ENCODE measurements around the gene ATXN10.

Gene ATXN10

DNA sequence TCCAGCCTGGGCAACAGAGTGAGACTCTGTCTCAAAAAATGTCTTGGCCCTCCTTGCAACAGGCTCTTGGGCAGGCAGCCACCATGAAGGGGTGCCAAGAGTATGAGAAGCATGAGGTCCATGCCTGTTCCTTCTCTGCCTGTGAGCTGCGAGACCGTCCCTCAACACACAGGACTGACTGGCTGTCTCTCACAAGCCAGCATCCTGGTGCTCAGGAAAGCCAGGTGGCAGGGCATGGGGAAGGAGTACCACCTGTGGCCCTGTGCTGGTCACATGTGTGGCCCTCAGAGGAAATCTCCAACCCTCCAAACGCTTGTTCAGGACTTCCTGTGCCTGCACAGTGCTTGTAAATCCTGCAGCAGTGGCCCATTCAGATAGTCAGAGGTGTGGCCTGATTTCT, 83.2 kb downstream of the ATXN10 start:
- Histone ChIP-seq H3K4me1 (peaks cover 30% of the 10 kb centered on the region), H3K9me3 (no peaks in the 10 kb centered on the region), H3K36me3 (replicated peaks) (no peaks in the 10 kb centered on the region; the same call in 1 of the 2 replicates), H3K4me3 (no peak overlapping the region), H3K27me3 (ENCODE audit: low read depth) (no peaks in the 10 kb centered on the region)
- in situ Hi-C loops (cut with MboI; ENCODE audit: low sequenced_read_pairs) = no loop called here
- DNase-seq (ENCODE audit: low spot score in 2 of 2) = no peak

DNA sequence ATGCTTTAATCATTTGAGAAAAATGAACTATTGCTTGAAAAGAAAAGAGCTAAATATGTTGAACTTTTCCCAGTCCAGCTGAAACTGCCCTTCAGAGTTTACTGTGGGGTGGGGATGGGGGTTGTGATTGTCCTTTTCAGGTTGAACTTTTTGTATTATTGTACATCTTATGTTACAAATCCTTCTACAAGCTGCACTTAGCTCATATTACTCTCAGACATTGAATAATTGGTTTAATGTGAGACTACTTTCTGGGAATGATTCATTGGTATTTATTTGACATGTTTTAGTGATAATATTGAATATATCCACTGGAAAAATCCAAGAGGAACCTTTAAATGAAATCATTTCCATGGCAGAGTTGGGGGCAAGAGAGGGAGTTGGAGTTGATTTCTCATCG, 84.9 kb downstream of the ATXN10 start:
- no peak for DNase-seq (ENCODE audit: low spot score in 2 of 2)
- Histone ChIP-seq H3K9me3 (no peaks in the 10 kb centered on the region), H3K27me3 (ENCODE audit: low read depth) (no peaks in the 10 kb centered on the region), H3K4me1 (peaks cover 26% of the 10 kb centered on the region), H3K4me3 (no peak overlapping the region), H3K36me3 (replicated peaks) (no peaks in the 10 kb centered on the region; the same call in 1 of the 2 replicates)
- in situ Hi-C loops (cut with MboI; ENCODE audit: low sequenced_read_pairs) = no loop called here

DNA sequence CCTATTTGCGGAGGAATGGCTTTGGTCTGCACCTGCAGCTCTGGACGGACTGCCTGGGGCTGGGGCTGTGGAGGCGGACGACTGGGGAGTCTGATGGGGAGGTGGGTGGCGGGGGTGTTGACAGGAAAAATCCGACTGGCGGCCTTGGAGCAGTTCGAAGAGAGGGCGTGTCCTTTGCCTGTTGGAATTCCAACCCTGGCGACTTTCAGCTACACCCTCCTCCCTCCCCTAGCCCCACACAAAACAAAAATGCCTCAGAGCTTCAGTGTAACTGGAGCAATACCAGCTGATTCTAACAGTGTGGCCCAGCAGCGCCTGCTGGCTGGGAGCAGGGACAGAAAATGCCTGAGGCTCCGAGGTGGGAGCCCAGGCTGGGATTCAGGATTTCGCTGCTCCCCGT, 85.4 kb downstream of the ATXN10 start:
- peak; percentile 88 to 89 for DNase-seq (ENCODE audit: low spot score in 2 of 2)
- H3K27me3 ChIP-seq (ENCODE audit: low read depth) = no peaks in the 10 kb centered on the region
- H3K36me3 ChIP-seq (replicated peaks) = no peaks in the 10 kb centered on the region; the same call in 1 of the 2 replicates
- in situ Hi-C loops (cut with MboI; ENCODE audit: low sequenced_read_pairs) = no loop called here
- no peaks in the 10 kb centered on the region for H3K9me3 ChIP-seq
- no peak overlapping the region for H3K4me3 ChIP-seq
- H3K4me1 ChIP-seq = peaks cover 26% of the 10 kb centered on the region

DNA sequence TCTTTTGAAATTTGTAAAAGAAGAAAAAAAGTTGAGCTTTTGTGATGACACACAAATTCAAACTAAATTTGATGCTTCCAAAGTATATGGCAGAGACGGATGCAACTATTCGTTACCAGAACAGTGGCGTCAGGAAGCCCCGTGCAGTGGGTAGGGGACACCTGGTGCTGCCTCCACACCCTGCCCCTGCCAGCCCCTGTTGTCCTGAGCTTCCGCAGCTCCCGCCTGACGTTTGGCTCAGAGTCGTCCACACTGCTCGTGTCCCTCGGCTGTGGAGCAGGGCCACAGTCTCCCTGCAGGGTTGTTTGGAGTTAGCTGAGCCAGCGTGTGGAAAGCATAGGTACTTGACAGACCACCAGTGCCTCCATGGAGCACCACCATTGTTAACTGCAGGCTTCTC, 86.3 kb downstream of the ATXN10 start:
- Histone ChIP-seq H3K36me3 (replicated peaks) (no peaks in the 10 kb centered on the region; the same call in 1 of the 2 replicates), H3K27me3 (ENCODE audit: low read depth) (no peaks in the 10 kb centered on the region)

DNA sequence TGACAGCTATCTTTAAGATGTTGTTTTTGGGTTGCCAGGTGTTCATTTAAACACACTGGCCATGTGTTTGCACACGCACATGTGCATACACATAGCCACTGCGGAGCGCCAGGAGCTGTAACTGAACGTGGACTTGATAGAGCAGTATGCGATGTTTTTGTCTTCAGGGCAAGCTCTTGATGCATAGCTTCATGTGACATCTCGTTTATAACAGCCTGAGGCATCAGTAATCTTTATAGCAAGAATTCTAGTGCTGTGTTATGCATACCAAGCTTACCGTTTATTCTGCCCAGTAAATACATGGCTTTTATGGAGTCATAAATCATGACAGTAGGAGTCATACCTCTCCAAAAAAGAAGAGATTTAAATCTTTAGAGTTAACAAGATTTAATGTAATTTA, 87.0 kb downstream of the ATXN10 start:
- H3K4me1 ChIP-seq = peaks cover 26% of the 10 kb centered on the region
- in situ Hi-C loops (cut with MboI; ENCODE audit: low sequenced_read_pairs) = no loop called here
- no peak overlapping the region for H3K4me3 ChIP-seq
- DNase-seq (ENCODE audit: low spot score in 2 of 2) = peak; percentile 78 to 96
- H3K9me3 ChIP-seq = no peaks in the 10 kb centered on the region
- H3K27me3 ChIP-seq (ENCODE audit: low read depth) = no peaks in the 10 kb centered on the region
- H3K36me3 ChIP-seq (replicated peaks) = no peaks in the 10 kb centered on the region; the same call in 1 of the 2 replicates

More for the DNA sequence above, 86.3 kb downstream of the ATXN10 start:
- Histone ChIP-seq H3K4me3 (no peak overlapping the region), H3K9me3 (no peaks in the 10 kb centered on the region), H3K4me1 (peaks cover 26% of the 10 kb centered on the region)
- DNase-seq (ENCODE audit: low spot score in 2 of 2) = no peak
- in situ Hi-C loops (cut with MboI; ENCODE audit: low sequenced_read_pairs) = no loop called here

DNA sequence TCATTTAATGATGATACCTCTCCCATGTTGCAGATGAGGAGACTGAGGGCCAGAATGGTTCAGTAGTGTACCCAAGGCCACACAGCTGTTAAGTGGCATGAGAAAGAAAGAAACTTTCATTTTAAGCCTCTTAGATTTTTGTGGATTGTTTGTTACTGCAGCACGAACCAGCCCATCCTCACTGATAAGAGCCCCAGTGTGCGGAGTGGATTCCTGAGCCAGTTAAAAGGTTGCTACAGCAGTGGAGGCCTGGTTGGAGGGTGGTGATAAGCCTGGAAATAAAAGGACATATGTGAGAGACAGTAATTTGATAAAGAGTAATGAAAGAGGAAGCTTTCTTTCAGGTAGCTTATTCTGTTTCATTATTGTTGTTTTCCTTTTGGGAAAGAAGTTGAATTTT, 89.0 kb downstream of the ATXN10 start:
- no peaks in the 10 kb centered on the region for H3K9me3 ChIP-seq
- H3K27me3 ChIP-seq (ENCODE audit: low read depth) = no peaks in the 10 kb centered on the region
- no peaks in the 10 kb centered on the region; the same call in 1 of the 2 replicates for H3K36me3 ChIP-seq (replicated peaks)
- H3K4me3 ChIP-seq = no peak overlapping the region
- in situ Hi-C loops (cut with MboI; ENCODE audit: low sequenced_read_pairs) = no loop called here
- H3K4me1 ChIP-seq = peaks cover 26% of the 10 kb centered on the region
- DNase-seq (ENCODE audit: low spot score in 2 of 2) = no peak

DNA sequence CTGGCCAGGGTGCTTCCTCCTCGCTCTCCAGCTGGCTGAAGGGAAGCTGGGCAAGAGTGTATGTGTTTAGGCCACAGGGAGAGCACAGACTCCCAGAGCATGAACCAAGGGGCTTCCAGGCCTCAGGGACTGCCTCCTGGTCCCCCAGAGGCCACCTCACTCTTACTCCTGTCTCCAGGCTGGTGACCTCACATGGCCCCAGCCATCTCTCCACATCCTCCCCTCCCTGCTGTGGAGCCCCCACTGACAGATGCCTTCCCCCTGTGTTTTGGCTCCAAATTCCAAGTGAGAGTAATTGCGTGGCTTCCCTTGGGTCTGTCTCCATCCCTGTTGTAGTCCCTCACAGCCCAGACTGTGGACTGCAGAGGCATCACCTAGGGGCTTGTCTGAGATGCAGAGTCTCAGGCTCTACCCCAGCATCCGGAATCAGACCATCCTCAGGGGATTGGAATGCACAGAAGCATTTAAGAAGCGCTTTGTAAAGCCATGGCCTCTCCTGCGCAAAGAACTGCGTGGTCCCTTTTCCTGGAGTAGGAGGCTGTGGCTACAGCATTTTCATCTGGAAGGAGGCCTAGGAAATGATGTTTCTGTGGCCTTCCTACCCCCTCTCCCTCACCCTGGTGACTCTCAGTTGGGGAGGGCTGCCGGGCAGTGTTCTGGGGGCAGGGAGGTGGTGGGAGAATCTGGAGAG, 91.1 kb downstream of the ATXN10 start:
- DNase-seq (ENCODE audit: low spot score in 2 of 2) = no peak

DNA sequence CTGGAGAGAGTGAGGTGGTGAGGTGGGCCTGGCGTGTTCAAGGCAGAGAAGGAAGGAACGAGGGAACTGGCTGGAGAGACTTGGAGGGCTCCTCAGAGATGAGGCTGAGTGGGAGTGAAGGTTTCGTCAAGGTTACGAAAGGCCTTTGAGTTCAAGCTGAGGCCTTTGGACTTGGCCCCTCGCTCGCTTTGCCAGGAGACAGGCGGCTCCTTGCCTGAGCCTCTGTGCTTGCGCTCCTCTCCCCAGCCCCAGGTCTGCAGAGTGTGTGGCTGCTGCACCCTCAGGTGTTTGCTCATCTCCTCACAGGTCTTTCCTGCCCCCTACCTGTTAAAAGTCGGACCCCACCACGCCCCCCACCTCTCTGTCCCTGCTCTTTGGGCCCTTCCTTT, 91.6 kb downstream of the ATXN10 start:
- Histone ChIP-seq H3K4me3 (no peak overlapping the region), H3K27me3 (ENCODE audit: low read depth) (no peaks in the 10 kb centered on the region), H3K4me1 (peaks cover 14% of the 10 kb centered on the region), H3K36me3 (replicated peaks) (no peaks in the 10 kb centered on the region; the same call in 1 of the 2 replicates), H3K9me3 (no peaks in the 10 kb centered on the region)
- DNase-seq (ENCODE audit: low spot score in 2 of 2) = no peak
- in situ Hi-C loops (cut with MboI; ENCODE audit: low sequenced_read_pairs) = no loop called here

More for the DNA sequence above, 91.1 kb downstream of the ATXN10 start:
- in situ Hi-C loops (cut with MboI; ENCODE audit: low sequenced_read_pairs) = no loop called here
- Histone ChIP-seq H3K4me1 (peaks cover 16% of the 10 kb centered on the region), H3K9me3 (no peaks in the 10 kb centered on the region), H3K27me3 (ENCODE audit: low read depth) (no peaks in the 10 kb centered on the region), H3K36me3 (replicated peaks) (no peaks in the 10 kb centered on the region; the same call in 1 of the 2 replicates), H3K4me3 (no peak overlapping the region)

DNA sequence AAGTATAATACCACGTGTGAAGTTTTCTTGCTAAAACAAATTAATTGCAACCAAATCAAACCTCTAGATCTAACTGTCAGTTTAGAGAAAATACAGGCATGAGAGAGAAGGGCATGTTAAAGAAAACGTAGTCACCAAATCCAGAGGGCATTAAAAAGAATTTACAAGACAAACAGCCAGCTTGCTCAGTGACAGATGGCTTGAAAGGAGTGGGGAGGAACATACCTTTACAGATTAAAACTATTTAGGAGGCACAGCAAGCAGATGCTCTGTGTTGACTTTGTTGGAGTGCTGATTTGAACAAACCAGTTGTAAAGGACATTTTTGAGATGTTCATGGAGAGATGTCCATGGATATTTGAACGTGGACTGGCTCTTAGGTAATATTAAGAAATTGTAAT, 96.9 kb downstream of the ATXN10 start:
- Histone ChIP-seq H3K9me3 (no peaks in the 10 kb centered on the region), H3K27me3 (ENCODE audit: low read depth) (no peaks in the 10 kb centered on the region), H3K4me1 (peaks cover 15% of the 10 kb centered on the region), H3K36me3 (replicated peaks) (no peaks in the 10 kb centered on the region), H3K4me3 (no peak overlapping the region)
- in situ Hi-C loops (cut with MboI; ENCODE audit: low sequenced_read_pairs) = no loop called here
- DNase-seq (ENCODE audit: low spot score in 2 of 2) = peak; percentile 40 to 88

DNA sequence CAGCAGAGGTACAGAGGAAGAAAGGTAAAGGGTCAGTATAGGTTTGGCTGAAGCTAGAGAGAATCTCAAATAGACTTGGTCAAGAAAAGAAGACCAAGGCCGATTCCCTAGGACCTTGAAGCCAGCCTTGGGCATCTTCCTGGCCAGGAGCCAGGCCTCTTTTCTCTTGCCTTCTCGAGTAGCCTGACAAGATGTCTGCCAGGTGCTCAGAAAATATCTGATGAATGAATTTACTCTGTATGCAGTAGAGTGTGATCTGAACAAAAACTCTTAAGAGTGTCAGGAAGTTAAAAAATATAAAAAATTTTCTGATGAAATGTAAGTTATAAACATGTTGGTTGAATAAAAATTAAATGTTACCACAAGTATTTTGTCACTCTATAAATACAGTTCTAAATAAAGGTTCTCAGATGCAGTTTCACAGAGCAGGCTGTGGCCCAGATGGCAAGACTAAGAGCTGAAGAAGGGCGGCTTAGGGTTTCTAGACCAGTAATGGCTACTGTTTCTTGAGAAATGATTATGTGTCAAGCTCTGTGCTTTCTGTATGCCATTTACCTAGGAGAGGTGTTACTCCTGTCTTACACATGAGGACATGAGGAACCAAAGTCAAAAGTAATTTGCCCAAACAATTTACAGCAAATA, 98.1 kb downstream of the ATXN10 start:
- DNase-seq (ENCODE audit: low spot score in 2 of 2) = no peak
- H3K36me3 ChIP-seq (replicated peaks) = no peaks in the 10 kb centered on the region
- H3K4me3 ChIP-seq = no peak overlapping the region
- H3K4me1 ChIP-seq = peaks cover 15% of the 10 kb centered on the region
- in situ Hi-C loops (cut with MboI; ENCODE audit: low sequenced_read_pairs) = no loop called here
- H3K27me3 ChIP-seq (ENCODE audit: low read depth) = no peaks in the 10 kb centered on the region
- H3K9me3 ChIP-seq = no peaks in the 10 kb centered on the region

DNA sequence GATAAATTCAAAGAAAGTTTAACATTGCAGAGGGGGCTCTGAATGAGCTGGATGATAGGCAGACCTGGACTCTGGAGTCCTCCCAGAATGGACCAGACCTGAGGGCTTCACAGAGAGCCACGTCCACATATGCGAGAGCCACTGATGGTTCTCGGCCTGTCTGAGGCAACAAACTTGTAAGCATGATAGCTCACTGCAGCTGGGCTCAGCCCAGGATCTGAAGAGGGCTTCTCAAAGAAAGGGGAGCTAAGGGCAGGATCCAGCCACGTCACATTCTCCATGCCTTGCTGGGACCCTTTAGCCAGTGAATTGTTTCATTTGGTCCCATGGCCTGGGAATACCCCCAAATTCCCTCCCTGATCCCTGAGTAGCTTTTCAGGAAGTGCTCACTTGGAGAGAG, 98.9 kb downstream of the ATXN10 start:
- H3K4me1 ChIP-seq = peaks cover 15% of the 10 kb centered on the region
- no peaks in the 10 kb centered on the region for H3K9me3 ChIP-seq
- no peak for DNase-seq (ENCODE audit: low spot score in 2 of 2)
- no peaks in the 10 kb centered on the region for H3K27me3 ChIP-seq (ENCODE audit: low read depth)
- H3K4me3 ChIP-seq = no peak overlapping the region
- in situ Hi-C loops (cut with MboI; ENCODE audit: low sequenced_read_pairs) = no loop called here
- no peaks in the 10 kb centered on the region for H3K36me3 ChIP-seq (replicated peaks)

DNA sequence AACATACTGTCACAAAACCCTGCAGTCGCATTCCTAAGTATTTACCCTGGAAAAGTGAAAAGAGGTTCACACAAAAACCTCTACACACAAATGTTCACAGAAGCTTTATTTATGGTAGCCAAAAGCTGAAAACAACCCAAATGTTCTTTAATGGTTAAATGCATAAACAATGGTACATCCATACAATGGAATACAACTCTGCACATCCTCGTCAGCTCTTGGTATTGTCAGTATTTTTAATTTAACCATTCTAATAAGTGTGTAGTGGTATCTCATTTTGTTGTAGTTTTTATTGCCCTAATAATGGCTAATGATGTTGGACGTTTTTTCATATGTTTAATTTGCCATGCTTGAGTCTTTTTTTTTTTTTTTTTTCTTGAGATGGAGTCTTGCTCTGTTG, 99.4 kb downstream of the ATXN10 start:
- H3K36me3 ChIP-seq (replicated peaks) = no peaks in the 10 kb centered on the region
- no peaks in the 10 kb centered on the region for H3K9me3 ChIP-seq
- in situ Hi-C loops (cut with MboI; ENCODE audit: low sequenced_read_pairs) = no loop called here
- DNase-seq (ENCODE audit: low spot score in 2 of 2) = no peak
- H3K4me1 ChIP-seq = peaks cover 15% of the 10 kb centered on the region
- no peak overlapping the region for H3K4me3 ChIP-seq
- H3K27me3 ChIP-seq (ENCODE audit: low read depth) = no peaks in the 10 kb centered on the region

DNA sequence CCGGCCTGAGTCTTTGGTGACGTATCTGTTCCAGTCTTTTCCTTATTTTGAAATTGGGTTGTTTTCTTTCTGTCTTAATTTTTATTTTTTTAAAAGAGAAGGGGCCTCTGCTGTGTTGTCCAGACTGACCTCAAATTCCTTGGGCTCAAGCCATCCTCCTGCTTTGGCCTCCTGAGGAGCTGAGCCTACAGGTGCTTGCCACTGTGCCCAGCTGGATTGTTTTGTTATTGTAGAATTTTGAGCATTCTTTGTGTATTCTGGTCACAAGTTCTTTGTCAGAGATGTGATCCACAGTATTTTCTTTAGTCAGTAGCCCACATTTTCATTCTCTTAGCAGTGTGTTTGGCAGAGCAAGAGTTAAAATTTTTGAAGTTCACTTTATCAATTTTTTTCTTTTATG, 100.1 kb downstream of the ATXN10 start:
- Histone ChIP-seq H3K4me3 (no peak overlapping the region), H3K4me1 (peaks cover 15% of the 10 kb centered on the region), H3K36me3 (replicated peaks) (no peaks in the 10 kb centered on the region), H3K9me3 (no peaks in the 10 kb centered on the region), H3K27me3 (ENCODE audit: low read depth) (no peaks in the 10 kb centered on the region)
- no peak for DNase-seq (ENCODE audit: low spot score in 2 of 2)
- in situ Hi-C loops (cut with MboI; ENCODE audit: low sequenced_read_pairs) = no loop called here

DNA sequence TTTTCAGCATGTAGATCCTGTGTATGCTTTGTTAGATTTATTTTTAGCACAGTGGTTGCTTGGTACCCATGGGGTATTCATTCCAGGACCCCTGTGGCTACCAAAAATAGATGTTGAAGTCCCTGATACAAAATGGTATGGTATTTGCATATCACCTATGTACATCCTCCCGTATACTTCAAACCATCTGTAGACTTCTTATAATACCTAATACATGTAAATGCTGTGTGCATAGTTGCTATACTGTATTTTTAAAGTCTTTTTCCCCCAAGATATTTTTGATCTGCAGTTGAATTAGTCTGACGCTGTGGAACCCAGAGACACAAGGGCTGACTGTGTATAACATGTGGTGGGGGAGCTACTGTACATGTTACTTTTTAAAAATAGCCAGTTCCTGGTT, 101.1 kb downstream of the ATXN10 start:
- in situ Hi-C loops (cut with MboI; ENCODE audit: low sequenced_read_pairs) = no loop called here
- DNase-seq (ENCODE audit: low spot score in 2 of 2) = no peak

More for the DNA sequence above, 101.1 kb downstream of the ATXN10 start:
- Histone ChIP-seq H3K4me1 (peaks cover 13% of the 10 kb centered on the region), H3K9me3 (no peaks in the 10 kb centered on the region), H3K4me3 (no peak overlapping the region), H3K27me3 (ENCODE audit: low read depth) (no peaks in the 10 kb centered on the region), H3K36me3 (replicated peaks) (no peaks in the 10 kb centered on the region)
